Measurements from ENCODE around the gene DNAJC13.

Gene DNAJC13

DNA sequence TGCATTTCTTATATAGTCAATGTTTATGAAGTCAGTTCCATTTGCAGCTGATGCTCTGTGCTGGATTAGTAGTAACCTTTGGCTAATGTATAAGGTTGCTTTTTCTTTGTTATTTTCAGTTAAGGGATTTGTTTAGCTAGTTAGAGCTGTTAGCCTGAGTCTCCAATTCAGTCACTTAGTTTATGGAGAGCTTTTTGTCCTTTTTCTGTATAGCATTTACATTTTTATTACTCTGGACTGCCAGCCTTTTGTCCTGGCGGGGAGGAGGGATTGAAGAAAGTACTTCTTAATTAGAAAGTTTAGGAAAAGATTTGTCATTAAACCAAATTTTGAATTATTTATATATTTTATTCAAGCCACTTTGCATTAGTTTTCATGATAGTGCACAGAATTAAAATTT lies 52.0 kb downstream of the DNAJC13 start:
- DNase-seq (ENCODE audit: low read depth in 2 of 2) = no peak

DNA sequence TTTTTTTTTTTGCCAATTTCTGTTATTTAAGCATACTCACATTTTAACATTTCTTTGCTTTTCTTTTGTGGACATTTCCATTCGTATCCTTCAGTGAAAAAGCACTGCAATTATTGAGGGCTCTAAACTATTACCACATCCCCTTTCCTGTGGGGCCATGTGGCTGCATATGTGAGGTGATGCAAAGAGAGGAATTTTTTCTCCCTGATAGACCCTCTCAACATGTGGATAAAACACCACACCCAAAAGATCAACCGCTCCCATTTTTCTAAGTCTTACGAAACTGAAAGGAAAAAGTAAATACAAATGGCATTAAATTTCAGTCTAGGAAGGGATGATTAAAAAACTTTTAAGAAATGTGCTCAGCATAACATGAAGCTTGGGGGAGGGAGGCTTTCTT lies 68.8 kb downstream of the DNAJC13 start:
- peak; percentile 23 to 25 for DNase-seq (ENCODE audit: low read depth in 2 of 2)

DNA sequence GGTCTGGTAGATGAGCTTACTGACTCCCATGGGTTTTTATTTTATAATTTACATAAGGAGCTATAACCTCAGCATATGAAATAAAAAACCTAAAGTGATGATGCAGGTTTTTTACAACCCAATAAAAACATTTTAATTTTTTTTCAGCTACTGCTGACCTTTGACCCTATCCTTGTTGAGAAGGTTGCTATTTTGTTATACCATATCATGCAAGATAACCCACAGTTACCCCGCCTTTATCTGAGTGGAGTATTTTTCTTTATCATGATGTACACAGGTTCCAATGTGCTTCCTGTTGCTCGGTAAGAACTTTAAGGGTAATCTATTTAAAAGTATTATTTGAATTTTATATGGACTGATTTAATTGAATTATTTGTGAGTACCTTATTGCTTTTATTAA lies 70.8 kb downstream of the DNAJC13 start:
- DNase-seq (ENCODE audit: low read depth in 2 of 2) = no peak

DNA sequence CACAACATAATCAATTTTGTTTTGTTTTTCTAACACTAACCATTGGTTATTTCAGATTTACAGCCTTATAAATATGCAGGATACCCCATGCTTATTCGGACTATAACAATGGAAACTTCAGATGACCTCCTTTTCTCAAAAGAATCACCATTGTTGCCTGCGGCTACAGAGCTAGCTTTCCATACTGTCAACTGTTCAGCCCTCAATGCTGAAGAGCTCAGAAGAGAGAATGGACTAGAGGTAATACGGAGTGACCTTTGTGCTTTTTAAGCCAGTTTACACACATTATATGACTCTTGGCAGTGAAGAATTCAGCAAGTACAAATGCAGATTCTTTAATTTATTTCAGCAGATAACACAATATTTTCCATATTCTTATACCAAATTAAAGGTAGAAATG lies 81.8 kb downstream of the DNAJC13 start:
- no peak for DNase-seq (ENCODE audit: low read depth in 2 of 2)

DNA sequence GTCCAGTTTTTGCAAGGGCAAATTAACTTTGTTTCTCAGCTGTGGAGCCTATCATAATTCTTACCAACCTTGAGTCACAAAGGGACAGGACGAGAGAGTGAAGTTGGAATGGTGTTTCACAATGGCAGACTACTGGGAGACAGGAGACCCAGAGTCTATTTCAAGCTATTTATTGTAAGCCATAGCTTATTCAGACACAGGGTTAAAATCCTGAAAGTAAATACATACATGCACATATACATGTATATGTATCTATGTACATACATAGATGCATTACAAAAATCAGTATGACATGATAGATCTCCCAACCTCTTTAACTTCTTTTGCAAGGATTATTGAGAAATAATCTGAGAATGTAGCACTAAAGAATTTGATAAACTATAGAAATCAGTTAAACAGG lies 86.3 kb downstream of the DNAJC13 start:
- no peak for DNase-seq (ENCODE audit: low read depth in 2 of 2)

DNA sequence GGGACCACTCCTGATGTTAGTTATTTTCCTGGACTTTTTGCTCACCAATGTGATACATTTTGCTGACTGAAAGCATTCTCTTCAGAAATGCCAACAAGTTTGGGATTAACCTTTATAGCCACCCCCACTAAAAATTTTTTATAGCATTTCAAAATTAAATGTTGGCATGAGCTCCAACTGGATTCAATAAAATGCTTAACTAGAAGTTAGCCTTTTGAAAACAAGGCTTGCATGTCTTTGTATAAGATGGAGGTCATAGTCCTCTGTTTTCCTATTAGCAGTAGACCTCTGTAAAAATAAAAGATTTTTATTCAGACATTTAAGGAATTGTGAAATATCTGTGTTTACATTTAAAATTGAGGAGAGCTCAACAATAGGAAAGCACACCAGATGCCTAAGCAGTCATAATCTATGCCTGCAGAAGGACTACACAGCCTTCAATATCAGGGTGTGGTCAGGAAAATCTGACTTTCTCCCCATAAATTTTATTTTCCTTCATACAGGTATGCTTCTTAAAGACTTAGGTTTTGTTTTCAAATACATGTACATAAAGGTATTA lies 87.2 kb downstream of the DNAJC13 start:
- DNase-seq (ENCODE audit: low read depth in 2 of 2) = no peak

DNA sequence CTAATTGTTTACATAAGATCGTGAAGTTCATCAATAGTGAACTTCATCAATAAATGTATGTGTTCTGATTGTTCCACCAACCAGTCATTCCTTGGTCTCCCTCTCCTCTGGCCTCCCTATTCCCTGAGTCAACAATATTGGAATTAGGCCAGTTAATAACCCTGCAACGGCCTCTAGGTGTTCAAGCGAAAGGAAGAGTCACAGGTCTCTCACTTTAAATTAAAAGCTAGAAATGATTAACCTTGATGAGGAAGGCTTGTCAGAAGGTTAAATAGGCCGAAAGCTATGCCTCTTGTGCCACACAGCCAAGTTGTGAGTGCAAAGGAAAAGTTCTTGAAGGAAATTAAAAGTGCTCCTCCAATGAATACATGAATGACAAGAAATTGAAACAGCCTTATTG lies 90.4 kb downstream of the DNAJC13 start:
- DNase-seq (ENCODE audit: low read depth in 2 of 2) = no peak

DNA sequence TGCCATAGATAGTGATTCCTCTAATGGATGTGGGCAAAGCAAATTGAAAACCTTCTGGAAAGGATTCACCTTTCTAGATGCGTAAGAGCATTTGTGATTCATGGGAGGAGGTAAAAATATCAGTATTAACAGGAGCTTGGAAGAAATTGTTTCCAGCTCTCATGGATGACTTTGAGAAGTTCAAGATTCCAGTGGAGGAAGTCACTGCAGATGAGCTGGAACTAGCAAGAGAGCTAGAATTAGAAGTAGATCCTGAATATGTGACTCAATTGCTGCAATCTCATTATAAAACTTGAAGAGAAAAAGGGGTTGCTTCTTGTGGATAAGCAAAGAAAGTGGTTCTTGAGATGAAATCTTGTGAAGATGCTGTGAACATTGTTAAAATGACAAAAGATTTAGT lies 91.8 kb downstream of the DNAJC13 start:
- no peak for DNase-seq (ENCODE audit: low read depth in 2 of 2)

DNA sequence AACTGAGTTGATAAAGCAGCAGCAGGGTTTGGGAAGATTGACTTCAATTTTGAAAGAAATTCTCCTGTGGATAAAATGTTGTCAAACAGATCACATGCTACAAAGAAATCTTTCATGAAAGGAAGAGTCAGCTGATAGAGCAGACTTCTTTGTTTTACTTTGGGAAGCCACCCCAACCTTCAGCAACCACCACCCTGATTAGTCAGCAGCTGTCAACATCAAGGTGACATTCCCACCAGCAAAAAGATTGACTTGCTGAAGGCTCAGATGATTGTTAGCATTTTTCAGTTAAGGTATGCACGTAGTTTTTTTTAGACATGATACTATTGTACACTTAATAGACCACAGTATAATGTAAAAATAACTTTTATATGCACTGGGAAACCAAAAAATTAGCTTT lies 92.2 kb downstream of the DNAJC13 start:
- DNase-seq (ENCODE audit: low read depth in 2 of 2) = no peak

DNA sequence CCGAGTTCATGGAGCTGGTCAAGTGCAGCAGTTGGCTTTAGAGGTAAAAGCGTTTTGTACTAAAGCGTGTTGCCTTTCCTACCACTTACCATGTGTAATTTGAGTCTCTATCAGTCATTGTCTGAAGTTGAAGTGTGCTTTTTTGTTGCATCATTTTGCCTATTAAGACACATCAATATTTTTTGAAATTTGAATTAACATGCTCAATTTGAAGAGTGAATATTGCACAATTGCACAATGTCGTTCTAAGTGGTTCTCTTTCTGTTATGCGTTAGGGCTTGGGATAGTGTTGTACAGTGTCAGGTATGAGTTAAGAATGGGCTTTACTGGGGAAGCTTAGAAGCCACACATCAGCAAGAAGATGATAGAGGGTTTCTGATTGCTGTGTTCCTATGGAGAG lies 95.8 kb downstream of the DNAJC13 start:
- DNase-seq (ENCODE audit: low read depth in 2 of 2) = no peak

DNA sequence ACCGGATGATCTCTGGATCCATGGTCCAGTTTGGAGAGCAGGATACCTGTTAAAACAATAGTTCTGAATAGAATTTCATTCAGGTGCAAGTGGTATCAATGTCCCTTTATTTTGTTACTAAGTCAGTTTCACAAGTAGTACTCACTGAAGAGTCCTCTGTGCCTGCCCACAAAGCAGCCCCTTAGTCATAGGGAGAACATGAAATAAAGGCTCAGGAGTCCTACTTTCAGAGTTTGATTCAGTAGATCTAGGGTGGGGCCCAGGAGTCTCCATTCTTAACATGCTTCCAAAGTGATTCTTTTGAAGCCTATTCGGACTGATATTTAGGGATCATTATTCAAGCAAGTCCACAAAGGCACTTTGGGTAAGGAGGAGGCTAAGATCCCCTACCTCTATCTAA lies 100.0 kb downstream of the DNAJC13 start:
- no peak for DNase-seq (ENCODE audit: low read depth in 2 of 2)

DNA sequence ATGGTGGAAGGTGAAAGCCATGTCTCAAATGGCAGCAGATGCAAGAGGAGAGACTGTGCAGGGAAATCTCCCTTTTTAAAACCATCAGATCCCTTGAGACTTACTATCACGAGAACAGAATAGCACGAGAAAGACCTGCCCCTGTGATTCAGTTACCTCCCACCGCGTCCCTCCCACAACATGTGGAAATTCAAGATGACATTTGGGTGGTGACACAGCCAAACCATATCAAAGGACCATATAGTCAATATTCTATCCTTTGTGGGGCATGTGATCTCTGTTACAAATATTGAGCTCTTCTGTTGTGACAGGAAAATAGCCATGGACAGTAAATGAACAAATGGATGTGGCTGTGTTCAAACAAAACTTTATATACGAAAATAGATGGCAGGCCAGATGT lies 102.6 kb downstream of the DNAJC13 start:
- DNase-seq (ENCODE audit: low read depth in 2 of 2) = no peak

DNA sequence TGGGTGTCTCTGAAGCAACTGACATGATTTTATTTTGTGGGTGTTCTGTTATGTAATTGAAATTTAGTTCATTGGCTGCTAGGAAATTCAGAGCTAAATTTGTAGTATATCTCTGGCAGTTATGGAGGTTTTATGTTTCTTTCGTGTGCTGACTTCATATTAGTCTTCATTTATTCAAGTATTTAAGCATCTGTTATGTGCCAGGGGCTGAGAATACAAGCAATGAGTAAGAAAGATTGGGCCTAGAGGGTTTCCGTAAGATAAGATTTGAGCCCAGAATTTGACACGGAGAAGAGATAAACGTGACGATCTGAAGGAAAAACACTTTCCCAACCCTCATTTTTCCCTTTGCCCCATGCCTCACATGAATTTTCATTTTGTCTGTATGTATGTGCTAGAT lies 104.6 kb downstream of the DNAJC13 start:
- no peak for DNase-seq (ENCODE audit: low read depth in 2 of 2)

DNA sequence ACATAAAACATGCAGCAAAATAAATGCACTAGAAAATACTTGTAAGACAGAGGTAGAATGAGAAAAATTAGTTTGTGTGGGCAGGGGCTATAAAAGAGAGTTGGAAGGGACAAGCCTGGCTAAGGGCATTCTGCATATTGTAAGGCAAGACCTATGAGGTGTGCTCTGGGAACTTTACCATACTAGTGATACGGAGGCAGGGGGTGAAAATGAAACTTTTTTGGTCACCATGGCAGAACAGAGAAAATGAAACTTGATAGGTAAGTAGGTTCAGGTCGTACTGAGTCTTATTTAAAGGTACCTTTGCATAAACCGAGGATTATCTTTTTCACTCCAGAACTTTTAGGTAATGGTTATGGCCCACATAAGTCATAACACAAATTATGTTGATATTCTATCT lies 105.1 kb downstream of the DNAJC13 start:
- DNase-seq (ENCODE audit: low read depth in 2 of 2) = no peak

DNA sequence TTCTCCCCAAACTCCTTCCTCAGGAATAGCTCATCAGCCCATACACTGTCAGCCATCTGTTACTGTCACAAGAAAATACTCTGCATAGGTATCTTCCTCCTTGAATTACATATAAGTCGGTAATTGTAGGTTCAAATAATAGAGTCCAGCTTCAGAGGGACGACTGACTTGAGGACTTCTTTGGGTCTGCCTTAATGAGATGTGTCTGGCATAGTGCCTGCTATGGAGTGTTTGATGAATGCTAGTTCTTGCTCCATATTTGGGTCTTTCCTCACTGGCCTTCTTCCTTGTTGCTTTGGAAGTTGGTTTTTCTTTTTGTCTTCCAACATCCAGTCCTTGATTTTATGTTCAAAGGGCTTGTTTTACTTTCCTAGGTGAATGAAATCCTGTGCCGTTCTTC lies 113.3 kb downstream of the DNAJC13 start:
- no peak for DNase-seq (ENCODE audit: low read depth in 2 of 2)

DNA sequence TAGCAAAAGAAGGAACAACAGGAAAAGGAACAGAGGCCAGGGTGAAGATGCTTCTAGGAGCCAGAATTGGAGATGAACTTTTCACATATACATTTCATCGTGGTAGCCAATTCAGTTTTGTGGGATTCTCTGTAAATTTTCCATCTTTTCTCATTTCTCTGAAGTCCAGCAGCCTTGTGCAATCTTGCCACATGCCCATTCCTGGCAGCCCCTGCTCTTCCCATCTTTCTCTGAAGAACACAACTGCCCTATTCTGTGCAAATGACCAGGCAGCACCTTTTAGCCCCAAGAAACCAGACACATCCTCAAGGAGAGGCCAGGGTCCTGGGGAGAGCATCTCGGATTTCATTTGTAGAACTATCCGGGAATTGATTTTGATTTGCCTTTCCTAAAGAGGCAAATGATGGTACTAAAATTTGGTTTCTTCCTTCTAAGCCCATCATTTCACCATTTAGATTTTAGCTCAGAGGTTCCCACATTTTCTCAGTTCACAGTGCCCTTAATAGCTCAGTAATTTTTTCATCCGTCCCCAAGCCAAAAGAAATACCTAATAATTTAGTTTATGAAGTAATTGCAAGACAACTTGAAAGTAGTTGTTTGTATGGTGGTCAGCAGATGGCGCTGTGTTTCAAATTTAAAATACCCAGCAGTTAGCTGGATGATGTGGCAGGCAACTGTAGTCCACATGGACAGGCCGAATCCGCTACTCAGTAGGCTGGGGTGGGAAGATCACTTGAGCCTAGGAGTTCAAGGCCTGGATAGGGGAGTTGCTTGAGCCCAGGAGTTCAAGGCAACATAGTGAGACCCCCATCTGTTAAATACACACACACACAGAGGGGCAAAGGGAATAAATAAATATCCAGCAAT lies 118.5 kb downstream of the DNAJC13 start:
- DNase-seq (ENCODE audit: low read depth in 2 of 2) = peak; percentile 58 to 67

DNA sequence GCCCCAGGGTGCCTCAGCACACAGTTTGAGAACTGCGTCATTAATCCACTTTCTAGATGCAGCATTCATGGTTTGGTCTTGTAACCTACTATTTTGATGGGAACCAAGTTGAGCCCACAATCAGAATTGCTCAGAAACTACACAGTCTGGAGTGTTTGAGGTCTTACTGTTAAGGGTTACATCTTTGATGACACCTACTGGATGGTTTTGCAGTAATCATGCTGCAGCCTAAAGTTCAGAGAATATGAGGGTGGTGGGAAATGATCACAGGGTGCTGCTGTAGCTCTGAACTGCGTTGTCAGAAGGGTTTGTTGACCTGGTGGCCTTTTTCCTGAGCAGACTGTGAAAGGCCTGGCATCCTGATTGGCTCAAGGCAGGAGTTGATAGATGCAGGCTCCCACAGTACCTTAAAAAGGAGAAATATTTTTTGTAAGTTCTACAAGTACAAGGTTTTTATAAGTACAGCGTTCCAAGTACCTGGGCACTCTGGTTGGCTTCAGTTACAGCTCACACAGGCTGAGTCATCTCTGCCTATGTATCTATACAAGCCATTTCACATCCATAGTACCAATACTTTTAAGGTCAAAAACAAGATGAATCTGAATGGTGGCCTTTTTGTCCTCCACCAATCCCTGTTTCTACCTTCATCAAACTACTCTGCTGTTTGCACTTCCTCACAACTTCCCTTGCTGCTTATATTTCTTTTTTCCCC lies 119.3 kb downstream of the DNAJC13 start:
- DNase-seq (ENCODE audit: low read depth in 2 of 2) = no peak

DNA sequence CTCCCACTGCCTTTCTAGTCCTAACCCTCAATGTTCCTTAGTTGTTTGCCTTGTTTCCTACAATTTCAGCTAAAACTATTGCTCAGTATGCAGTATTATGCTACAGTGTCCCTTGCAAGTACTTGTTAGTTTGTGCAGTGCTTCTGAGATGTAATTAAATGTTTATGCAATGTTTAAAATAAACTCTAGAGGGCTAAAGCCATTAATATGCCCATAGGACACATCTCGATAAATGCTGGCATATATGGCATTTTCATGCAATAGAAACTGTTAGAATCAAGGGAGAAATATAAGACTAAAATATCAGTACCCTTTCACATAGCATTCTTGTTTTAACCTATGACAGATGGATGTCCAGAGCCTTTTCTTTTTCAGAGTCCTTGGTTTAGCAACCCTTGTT lies 120.0 kb downstream of the DNAJC13 start:
- no peak for DNase-seq (ENCODE audit: low read depth in 2 of 2)

DNA sequence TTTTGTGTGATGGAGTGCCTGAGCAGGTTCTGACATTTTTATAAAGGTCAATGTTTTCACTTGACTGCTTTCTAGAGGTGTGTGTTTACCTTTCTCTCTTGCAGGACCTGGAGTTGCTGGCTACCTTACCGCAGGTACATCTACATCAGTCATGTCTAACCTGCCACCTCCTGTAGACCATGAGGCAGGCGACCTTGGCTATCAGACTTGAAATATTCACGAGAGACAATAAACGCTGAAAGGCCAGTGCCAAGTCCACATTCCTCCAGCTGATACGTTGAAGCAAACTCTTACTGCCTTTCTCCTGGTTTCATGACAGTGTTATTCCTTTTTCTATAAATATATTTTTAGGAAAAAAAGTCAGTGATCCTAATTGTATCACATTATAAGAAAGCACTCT lies 120.8 kb downstream of the DNAJC13 start:
- no peak for DNase-seq (ENCODE audit: low read depth in 2 of 2)

DNA sequence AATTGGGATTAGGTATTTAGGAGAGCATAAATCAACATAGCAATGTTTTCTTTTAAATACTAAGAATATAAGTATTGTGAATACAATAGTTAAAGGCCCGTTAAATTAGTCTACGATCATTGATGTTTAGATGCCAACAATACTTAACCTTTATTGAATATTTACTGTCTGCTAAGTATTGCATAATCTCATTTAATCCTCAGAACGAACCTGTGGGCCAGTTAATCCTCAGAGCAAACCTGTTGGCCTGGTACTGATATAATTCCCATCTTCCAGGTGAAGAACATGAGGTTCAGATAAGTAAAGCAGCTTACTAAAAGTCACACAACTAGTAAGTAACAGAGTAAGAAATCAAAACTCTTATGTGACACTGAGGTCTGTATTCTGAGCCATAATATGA lies 122.4 kb downstream of the DNAJC13 start:
- DNase-seq (ENCODE audit: low read depth in 2 of 2) = no peak

DNA sequence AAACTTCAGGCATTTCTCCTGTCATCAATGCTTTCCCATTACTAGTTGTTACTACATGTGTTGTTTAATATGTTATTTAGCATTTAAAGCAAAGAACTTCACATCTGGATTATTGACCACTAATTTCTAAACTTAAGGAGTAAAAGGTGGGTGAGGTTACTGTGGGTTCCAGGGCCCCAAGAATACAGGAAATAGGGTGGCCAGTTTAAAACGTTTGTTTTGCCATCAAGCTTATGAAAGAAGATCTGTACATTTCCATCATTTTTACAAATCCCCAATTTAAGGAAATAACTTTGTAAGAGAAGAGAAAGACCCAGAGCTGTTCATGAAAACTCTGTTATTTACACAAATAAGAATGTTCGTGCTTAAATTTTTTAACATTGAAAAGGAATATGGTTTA lies 125.3 kb downstream of the DNAJC13 start:
- no peak for DNase-seq (ENCODE audit: low read depth in 2 of 2)

DNA sequence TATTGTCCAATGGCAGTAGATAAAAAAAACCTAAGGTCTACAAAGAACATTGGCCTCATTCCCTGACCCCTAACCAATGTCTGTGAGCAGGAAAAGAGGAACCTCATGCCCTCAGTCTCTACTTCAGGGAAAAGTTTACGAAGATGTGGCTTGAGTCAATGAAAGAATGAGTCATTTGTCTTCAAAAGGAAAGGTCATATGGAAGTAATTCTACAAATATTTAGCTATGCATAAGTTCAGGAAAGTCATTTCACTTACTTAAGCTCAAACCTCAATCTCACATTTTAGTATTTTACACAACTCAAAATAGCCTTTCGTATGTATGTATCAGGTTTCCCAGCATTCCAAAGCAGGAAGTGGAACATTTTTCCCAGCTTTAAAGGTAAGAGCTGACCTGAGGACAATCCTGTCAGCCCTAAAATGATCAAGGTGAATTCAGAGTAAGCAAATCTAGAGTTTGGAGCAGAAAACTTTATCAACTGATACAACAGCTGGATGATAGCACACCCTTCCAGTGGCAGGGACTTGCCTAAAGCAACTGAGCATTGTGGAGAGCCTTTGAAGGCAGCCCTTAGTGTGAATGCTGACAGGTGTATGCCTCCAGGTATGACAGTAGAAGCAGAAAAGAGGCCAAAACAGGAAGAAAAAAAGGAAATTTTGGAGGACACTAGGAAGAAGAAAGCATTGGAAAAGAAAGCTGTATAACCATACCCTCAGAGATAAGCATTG lies 125.9 kb downstream of the DNAJC13 start:
- DNase-seq (ENCODE audit: low read depth in 2 of 2) = peak; percentile 83 to 87

All from fibroblast of skin of left biceps (primary cell).